Ectodermal cell (in vitro differentiated cells): ENCODE measurements around the gene CDH26.
A peak's percentile ranks its signal among the peaks of the same experiment; 100 is the strongest.

Experiments
- H3K27ac ChIP-seq: 2 replicates; pipeline ENCODE4 v1.7.0; 2013; ENCODE audit warnings: mild to moderate bottlenecking, low read depth, low read length; ENCODE audit not compliant: insufficient read depth, poor library complexity, severe bottlenecking
- H3K27me3 ChIP-seq: 2 replicates; pipeline ENCODE4 v1.7.0; 2013; ENCODE audit warnings: mild to moderate bottlenecking, low read length; ENCODE audit not compliant: insufficient read depth, control insufficient read depth, poor library complexity, severe bottlenecking
- H3K36me3 ChIP-seq: one replicate; pipeline ENCODE4 v1.7.0; 2013; ENCODE audit warnings: low read length; ENCODE audit not compliant: control insufficient read depth, insufficient read depth
- H3K4me1 ChIP-seq: one replicate; pipeline ENCODE4 v1.7.0; 2013; ENCODE audit warnings: low read length; ENCODE audit not compliant: control insufficient read depth, insufficient read depth
- H3K4me3 ChIP-seq: 2 replicates; pipeline ENCODE4 v1.7.0; 2013; ENCODE audit warnings: low read depth, low read length, control low read depth; ENCODE audit not compliant: insufficient read depth
- H3K9me3 ChIP-seq: 2 replicates; pipeline ENCODE4 v1.7.0; 2013; ENCODE audit warnings: mild to moderate bottlenecking, low read length, moderate library complexity; ENCODE audit not compliant: control insufficient read depth
- WGBS, 2 experiments: methylation state at CpG; one replicate each; pipeline ENCODE4 v1.1.7; 2013; ENCODE audit warnings: missing lambda C conversion rate in 2 of 2; 5-methylcytosine and 5-hydroxymethylcytosine counted together

CDH26 gene

DNA sequence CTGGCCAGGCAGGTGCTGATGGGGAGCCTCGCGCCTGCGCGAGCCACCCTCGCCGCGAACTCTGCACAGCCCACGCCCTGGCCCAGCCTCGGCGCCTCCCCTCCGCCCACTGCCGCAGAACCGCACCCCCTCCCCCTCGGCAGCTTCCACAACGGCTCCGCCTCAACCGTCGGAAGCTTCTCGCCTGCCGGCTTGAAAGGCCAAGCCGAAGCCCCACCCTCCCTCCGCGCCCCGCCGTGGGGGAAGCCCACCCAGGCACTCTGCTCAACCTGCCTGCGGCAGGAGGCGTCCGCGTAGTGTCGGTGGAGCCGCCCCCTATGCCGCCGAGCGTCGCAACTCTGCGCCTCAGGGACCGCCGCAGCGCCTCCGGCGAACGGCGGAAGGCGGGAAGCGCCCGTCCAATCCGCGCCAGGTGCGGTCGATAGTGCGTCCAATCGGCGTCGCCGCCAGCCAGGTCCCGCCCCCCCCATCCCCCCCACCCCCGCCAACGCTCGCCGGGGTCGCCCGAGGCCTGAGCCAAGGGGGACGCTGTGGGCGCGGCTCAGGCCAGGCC is 24.9 kb upstream of the CDH26 start, which contains the start of gene SYCP2:
TSS of gene SYCP2 (minus strand) at position 342 of the 553 bp plus-strand sequence. CDS start 11,224 bp downstream, outside the sequence.
- Histone ChIP-seq H3K36me3 (no peaks in the 10 kb centered on the region), H3K27me3 (peaks cover 41% of the 10 kb centered on the region), H3K4me1 (peaks cover 7% of the 10 kb centered on the region), H3K9me3 (no peaks in the 10 kb centered on the region), H3K4me3 (peak within 1 kb of the TSS; percentile 41), H3K27ac (no peak within 1 kb of the TSS)
- 83 to 84% methylated on average over 64 of the region's 65 CpGs for WGBS, 2 experiments

DNA sequence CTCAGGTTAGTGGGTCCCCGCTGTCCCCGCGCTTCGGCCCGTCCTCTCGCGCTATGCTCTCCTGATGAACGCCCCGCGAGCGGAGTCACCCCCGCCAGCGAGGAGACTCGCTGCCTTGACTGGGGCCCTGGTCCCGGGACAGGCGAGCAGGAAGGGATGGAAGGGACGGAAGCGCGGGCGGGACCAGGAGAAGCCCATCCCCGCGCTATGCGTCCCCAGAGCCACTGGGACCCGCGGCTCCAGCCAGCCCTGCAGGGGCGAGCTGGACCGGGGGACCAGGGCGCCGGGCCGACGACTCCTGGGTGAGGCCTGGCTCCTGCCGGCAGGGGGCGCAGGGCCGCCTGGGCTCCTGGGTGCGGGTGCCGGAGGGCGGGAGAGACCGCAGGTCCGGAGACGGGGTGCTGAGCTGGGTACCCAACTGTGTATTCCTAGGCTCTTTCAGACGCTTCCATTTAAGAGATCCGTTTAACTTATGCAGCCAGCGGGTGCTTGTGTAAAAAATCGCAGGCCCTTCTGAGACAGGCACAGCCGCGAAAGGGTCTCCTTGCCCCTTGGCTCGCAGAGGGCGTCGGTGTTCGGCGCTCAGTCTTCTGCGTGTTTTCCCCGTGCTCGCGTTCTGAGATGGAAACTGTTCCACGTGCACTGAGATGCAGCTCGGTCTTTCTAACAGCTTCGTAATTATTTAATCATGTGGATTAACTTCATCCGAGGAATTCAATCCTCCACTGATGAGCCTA is 24.2 kb upstream of the CDH26 start:
- H3K4me1 ChIP-seq: peaks cover 7% of the 10 kb centered on the region
- peak overlapping the region; percentile 41 for H3K4me3 ChIP-seq
- no peaks in the 10 kb centered on the region for H3K36me3 ChIP-seq
- peaks cover 48% of the 10 kb centered on the region for H3K27me3 ChIP-seq
- WGBS, 2 experiments: 8 to 9% methylated on average over 59 of the region's 59 CpGs
- no peak overlapping the region for H3K27ac ChIP-seq
- no peaks in the 10 kb centered on the region for H3K9me3 ChIP-seq

DNA sequence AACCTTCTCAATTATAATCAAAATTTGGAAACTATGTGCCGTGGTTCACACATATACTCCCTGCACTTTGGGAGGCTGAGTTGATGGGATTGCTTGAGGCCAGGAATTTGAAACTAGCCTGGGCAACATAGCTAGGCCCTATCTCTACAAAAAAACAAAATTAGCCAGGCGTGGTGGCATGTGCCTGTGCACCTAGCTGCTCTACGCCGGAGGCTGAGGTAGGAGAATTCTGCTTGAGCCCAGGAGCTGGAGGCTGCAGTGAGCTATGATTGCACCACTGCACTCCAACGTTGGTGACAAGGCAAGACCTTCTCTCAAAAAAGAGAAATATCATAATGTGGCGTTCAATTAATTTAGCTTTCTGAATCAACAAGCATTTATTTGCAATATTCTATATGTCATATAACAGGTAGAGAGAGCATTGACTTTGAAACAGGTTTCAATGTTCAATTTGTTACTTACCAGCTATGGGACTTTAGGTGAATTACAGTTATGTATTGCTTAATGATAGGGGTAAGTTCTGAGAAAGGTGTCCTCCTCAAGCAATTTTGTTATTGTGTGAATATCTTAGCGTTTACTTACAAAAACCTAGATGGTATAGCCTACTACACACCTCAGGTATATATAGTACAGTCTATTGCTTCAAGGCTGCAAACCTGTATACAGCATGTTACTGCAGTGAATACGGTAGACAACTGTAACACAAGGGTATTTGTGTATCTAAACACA is 22.6 kb upstream of the CDH26 start:
- Histone ChIP-seq H3K27me3 (peaks cover 60% of the 10 kb centered on the region), H3K27ac (no peak overlapping the region)

DNA sequence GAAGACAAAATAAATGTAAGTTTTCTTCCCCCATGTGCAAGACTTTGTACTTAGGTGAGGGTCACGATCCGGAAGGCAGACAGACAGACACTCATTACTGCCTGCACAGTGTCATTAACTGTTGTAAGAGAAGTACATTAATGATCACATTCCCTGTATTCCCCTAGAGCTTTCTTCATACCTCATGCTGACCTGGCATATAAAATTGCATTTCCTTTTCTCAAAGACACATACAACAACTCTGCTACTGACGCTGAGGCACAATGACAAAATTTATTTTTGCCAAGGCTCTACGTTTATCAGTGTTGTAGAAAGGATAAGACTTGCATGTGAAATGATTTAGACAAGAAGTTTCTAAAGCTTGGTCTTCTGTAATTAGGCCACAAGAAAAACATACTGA is 21.8 kb upstream of the CDH26 start:
- no peak overlapping the region for H3K27ac ChIP-seq
- WGBS, 2 experiments: 90% methylated on average over 4 of the region's 4 CpGs
- H3K4me3 ChIP-seq: no peak overlapping the region
- H3K27me3 ChIP-seq: peaks cover 60% of the 10 kb centered on the region
- no peaks in the 10 kb centered on the region for H3K36me3 ChIP-seq
- H3K9me3 ChIP-seq: no peaks in the 10 kb centered on the region
- H3K4me1 ChIP-seq: peaks cover 5% of the 10 kb centered on the region

More for the DNA sequence above, 22.6 kb upstream of the CDH26 start:
- Histone ChIP-seq H3K4me1 (peaks cover 7% of the 10 kb centered on the region), H3K36me3 (no peaks in the 10 kb centered on the region), H3K9me3 (no peaks in the 10 kb centered on the region), H3K4me3 (no peak overlapping the region)
- 89 to 95% methylated on average over 6 to 7 of the region's 8 CpGs for WGBS, 2 experiments

DNA sequence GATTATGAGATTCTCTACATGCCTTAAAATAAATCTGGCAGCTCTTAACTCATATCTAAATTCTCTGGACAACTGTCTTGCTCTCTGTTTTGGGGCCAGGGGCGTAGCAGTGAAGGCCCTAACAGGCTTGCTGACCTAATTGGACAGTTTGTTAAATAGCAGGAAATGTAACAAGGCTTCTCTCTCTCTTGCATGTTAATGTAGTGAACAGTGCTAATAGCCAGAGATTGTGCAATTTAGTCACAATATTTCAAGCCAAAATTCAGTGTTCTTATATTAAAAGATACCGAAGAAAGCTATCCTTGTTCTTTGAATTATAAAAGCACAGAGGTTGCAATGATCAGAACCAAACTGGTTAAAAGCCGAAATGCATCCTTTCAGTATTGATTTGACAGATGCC is 21.1 kb upstream of the CDH26 start:
- H3K9me3 ChIP-seq: no peaks in the 10 kb centered on the region
- H3K36me3 ChIP-seq: no peaks in the 10 kb centered on the region
- no peak overlapping the region for H3K27ac ChIP-seq
- H3K27me3 ChIP-seq: peaks cover 60% of the 10 kb centered on the region
- H3K4me1 ChIP-seq: peaks cover 7% of the 10 kb centered on the region
- WGBS, 2 experiments: 92 to 94% methylated on average over 3 of the region's 3 CpGs
- H3K4me3 ChIP-seq: no peak overlapping the region

DNA sequence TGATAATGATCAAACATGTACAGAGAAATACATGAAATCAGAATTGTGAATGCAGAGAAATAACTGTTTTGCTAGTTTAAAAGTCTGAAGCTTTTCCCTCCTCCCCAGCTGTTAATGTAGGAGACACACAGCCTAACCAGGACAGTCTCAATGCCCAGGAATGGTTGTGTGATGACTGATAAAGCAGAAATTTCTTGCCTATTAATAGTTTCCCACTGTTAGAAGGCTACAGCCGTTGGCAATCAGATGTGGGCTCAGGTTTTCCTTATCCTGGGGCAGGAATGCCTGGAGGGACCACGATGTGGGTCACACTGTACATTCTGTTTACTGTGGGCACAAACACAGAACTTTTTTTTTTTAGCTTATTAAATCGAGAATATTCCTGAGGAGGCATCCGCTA is 20.0 kb upstream of the CDH26 start:
- Histone ChIP-seq H3K4me3 (no peak overlapping the region), H3K9me3 (no peaks in the 10 kb centered on the region), H3K36me3 (no peaks in the 10 kb centered on the region), H3K4me1 (peaks cover 7% of the 10 kb centered on the region), H3K27ac (no peak overlapping the region), H3K27me3 (peaks cover 60% of the 10 kb centered on the region)
- WGBS, 2 experiments: 90 to 94% methylated on average over 4 of the region's 4 CpGs

DNA sequence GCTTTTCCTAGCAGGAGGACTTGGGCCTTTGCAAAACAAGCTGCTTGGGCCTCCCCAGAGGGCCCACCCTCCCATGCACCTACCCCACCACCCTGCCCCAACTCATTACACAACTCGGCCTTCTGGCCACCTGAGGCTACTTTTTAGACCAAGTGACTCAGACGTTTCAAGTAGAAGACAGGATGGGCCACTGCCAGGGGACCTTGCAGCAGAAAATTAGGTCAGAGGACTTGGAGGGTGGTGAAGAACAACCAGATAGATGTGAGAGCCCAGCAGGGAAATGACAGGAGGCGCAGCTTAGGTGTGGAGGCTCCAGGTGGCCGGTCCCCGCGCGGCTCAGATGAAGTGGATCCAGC is 19.5 kb upstream of the CDH26 start:
- Histone ChIP-seq H3K9me3 (no peaks in the 10 kb centered on the region), H3K27ac (no peak overlapping the region), H3K4me1 (peaks cover 7% of the 10 kb centered on the region), H3K4me3 (no peak overlapping the region), H3K27me3 (peaks cover 60% of the 10 kb centered on the region), H3K36me3 (no peaks in the 10 kb centered on the region)
- WGBS, 2 experiments: 93 to 95% methylated on average over 7 of the region's 7 CpGs

DNA sequence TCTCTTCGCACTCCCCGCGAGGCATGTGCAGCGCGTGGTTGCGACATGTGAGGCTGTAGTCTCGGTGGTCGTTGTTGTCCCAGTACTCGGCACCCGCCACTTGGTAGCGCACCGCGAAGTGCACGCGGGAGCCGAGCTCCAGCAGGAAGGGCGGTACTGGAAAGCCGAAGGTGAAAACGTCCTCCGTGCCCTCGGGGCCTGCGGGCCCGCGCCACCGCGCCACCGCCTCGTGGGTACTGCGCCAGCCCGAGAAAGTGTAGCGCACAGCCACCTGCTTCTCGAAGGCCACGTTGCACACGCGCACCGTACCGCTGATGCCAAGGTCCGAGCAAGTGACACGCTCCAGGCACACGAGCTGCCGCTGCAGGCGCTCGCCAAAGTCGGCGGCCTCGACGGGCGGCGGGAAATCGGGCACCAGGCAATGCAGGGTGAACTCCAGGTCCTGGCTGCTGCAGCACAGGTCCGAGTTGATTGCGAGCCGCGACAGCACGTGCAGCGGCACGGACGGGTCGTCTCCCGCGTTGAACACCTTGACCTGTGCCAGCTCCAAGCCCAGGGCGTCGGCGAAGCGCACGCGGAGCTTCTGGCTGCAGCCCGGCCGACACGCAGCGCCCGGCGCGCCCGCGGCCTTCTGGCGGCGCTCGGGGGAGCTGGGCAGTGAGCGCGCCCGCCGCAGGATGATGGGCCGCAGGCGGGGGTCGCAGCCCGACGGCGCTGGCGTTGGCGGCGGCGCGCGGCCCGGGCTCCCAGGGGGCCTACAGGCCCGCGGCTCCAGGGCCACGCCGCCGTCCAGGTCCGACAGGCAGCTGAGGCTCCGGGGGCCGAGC is 19.0 kb upstream of the CDH26 start:
- Histone ChIP-seq H3K27ac (no peak overlapping the region), H3K9me3 (no peaks in the 10 kb centered on the region), H3K27me3 (peaks cover 55% of the 10 kb centered on the region), H3K4me3 (peak overlapping the region; percentile 66), H3K36me3 (no peaks in the 10 kb centered on the region), H3K4me1 (peaks cover 7% of the 10 kb centered on the region)
- 51 to 52% methylated on average over 104 of the region's 104 CpGs for WGBS, 2 experiments

DNA sequence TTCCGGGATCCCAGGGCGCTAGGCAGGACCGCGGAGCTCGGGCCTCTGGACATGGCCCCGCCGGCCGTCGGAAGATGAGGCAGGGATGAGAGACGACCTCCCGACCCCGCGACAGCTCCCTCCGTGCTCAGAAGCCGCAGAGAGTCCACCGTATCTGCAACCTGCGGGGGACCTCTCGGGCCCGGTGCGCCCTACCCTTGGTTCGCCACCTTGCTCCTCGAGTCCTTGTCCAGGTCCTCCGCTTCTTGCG is 18.4 kb upstream of the CDH26 start:
- Histone ChIP-seq H3K4me1 (peaks cover 7% of the 10 kb centered on the region), H3K36me3 (no peaks in the 10 kb centered on the region), H3K9me3 (no peaks in the 10 kb centered on the region), H3K27ac (no peak overlapping the region), H3K4me3 (peak overlapping the region; percentile 66), H3K27me3 (peaks cover 49% of the 10 kb centered on the region)
- WGBS, 2 experiments: 0 to 1% methylated on average over 24 of the region's 24 CpGs
